RPMI8226 (cell line): ENCODE data around the gene SDS.
A peak's percentile ranks its signal among the peaks of the same experiment; 100 is the strongest.

Experiments used
- DNase-seq: peaks from one replicate; pipeline ENCODE4 v3.0.0-alpha.2; 2015

SDS gene

GRCh38 chr12:113424915-113425823 lies 21.5 kb upstream of the SDS start:
- DNase-seq, result peak; percentile 47

GRCh38 chr12:113424456-113424855 lies 20.8 kb upstream of the SDS start:
- DNase-seq, result no peak

- DNase-seq, result no peak
Observed at GRCh38 chr12:113422886-113423669, 19.4 kb upstream of the SDS start.

- DNase-seq, result peak; percentile 94
Observed at GRCh38 chr12:113422030-113422885, 18.6 kb upstream of the SDS start, which contains the start of gene SDSL. TSS of gene SDSL (plus strand) at chr12:113422380. CDS start at chr12:113427983, 5,603 bp downstream.

GRCh38 chr12:113420996-113421595 lies 17.4 kb upstream of the SDS start:
- DNase-seq, result no peak

- no peak for DNase-seq
Observed at GRCh38 chr12:113418213-113418879, 14.7 kb upstream of the SDS start.

GRCh38 chr12:113416091-113416754 lies 12.5 kb upstream of the SDS start:
- peak; percentile 31 for DNase-seq

- no peak for DNase-seq
Observed at GRCh38 chr12:113414519-113415038, 10.9 kb upstream of the SDS start.

- no peak for DNase-seq
Observed at GRCh38 chr12:113413488-113413939, 9.8 kb upstream of the SDS start.

- DNase-seq, result no peak
Observed at GRCh38 chr12:113409462-113410124, 5.9 kb upstream of the SDS start.

- no peak for DNase-seq
Observed at GRCh38 chr12:113408756-113409298, 5.1 kb upstream of the SDS start.

- no peak for DNase-seq
Observed at GRCh38 chr12:113407931-113408600, 4.4 kb upstream of the SDS start.

- no peak for DNase-seq
Observed at GRCh38 chr12:113405694-113406093, 2.0 kb upstream of the SDS start.

GRCh38 chr12:113402586-113403260 lies 964 bp downstream of the SDS start:
- no peak for DNase-seq

- no peak for DNase-seq
Observed at GRCh38 chr12:113401066-113402000, 2.4 kb downstream of the SDS start.

GRCh38 chr12:113400362-113400761 lies 3.3 kb downstream of the SDS start:
- DNase-seq, result no peak

GRCh38 chr12:113399490-113399889 lies 4.2 kb downstream of the SDS start:
- no peak for DNase-seq
